Epithelial cell of proximal tubule (primary cell): ENCODE results near the gene KCNMB2. TPM values are rescaled to one million over a fixed set of nuclear protein-coding genes. Genes with fewer than 3 reads are reported as not detected.

Source experiments
- DNase-seq: peaks from one replicate; pipeline ENCODE4 v3.0.0-alpha.2; 2011; ENCODE audit warnings: low read depth
- H3K4me3 ChIP-seq: 2 replicates; pipeline ENCODE4 v1.5.1; 2011; ENCODE audit warnings: low read depth, mild to moderate bottlenecking, low read length
- total RNA-seq: library from RNA; depleted of rRNA; stranded (reverse); fragments of >200 nt; gene quantifications from 2 replicates; pipeline ENCODE4 v1.2.3, GENCODE V29; 2015
- TF ChIP-seq, protein P1 (sequence below): conservative IDR thresholded peaks from 2 replicates; pipeline ENCODE4 v1.5.1; 2012; ENCODE audit warnings: low read depth, mild to moderate bottlenecking, low read length

The KCNMB2 gene
- total RNA-seq, 1 donor from 2014 or later = not detected

- no peak overlapping the region for H3K4me3 ChIP-seq
- TF ChIP-seq, protein P1, sequence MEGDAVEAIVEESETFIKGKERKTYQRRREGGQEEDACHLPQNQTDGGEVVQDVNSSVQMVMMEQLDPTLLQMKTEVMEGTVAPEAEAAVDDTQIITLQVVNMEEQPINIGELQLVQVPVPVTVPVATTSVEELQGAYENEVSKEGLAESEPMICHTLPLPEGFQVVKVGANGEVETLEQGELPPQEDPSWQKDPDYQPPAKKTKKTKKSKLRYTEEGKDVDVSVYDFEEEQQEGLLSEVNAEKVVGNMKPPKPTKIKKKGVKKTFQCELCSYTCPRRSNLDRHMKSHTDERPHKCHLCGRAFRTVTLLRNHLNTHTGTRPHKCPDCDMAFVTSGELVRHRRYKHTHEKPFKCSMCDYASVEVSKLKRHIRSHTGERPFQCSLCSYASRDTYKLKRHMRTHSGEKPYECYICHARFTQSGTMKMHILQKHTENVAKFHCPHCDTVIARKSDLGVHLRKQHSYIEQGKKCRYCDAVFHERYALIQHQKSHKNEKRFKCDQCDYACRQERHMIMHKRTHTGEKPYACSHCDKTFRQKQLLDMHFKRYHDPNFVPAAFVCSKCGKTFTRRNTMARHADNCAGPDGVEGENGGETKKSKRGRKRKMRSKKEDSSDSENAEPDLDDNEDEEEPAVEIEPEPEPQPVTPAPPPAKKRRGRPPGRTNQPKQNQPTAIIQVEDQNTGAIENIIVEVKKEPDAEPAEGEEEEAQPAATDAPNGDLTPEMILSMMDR = no peak
- DNase-seq = no peak
Observed at GRCh38 chr3:178768072-178768864, 232.0 kb downstream of the KCNMB2 start.

DNA sequence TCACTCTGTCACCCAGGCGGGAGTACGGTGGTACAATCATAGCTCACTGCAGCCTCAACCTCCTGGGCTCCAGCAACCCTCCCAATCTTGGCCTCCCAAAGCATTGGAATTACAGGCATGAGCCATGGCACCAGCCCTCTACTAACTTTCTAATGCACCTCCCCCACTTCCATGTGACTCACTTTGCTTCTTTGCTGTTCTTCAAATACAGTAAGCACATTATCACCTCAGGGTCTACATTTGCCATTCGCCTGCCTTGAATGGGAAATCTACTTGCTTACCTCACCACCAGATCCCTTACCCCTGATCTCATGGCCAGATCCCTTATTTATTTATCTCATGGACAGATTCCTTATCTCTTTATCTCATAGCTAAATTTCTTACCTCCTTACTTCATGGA is 235.3 kb downstream of the KCNMB2 start:
- no peak for DNase-seq
- no peak overlapping the region for H3K4me3 ChIP-seq
- TF ChIP-seq, protein P1 = no peak

- TF ChIP-seq, protein P1 = no peak
- no peak for DNase-seq
- no peak overlapping the region for H3K4me3 ChIP-seq
Observed at GRCh38 chr3:178772746-178773145, 236.5 kb downstream of the KCNMB2 start.

DNA sequence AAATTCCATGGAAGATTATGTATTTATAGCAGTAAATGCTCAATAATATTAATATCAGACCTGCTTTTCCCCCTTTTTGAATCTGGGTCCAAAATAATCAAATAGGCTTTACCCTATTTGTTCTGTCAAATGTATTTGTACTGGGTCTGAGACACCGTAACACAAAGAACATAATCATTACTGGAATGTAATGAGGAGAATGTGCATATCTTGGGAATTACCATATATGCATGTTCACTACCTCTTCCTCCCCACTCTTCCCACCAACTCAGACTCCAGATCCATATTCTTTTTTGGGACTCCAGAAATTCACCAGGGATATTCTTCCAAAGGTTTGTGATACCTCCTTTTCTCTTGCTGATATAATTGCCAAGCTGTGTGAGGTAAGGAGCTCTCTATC is 237.1 kb downstream of the KCNMB2 start:
- no peak for DNase-seq
- TF ChIP-seq, protein P1 = no peak
- H3K4me3 ChIP-seq = no peak overlapping the region

GRCh38 chr3:178777718-178778411 is 241.6 kb downstream of the KCNMB2 start:
- TF ChIP-seq, protein P1 = no peak
- peak; percentile 10 for DNase-seq

GRCh38 chr3:178778589-178778988 is 242.4 kb downstream of the KCNMB2 start:
- no peak overlapping the region for H3K4me3 ChIP-seq
- TF ChIP-seq, protein P1 = no peak
- DNase-seq = no peak

More at GRCh38 chr3:178777718-178778411, 241.6 kb downstream of the KCNMB2 start:
- H3K4me3 ChIP-seq = no peak overlapping the region
